ENCODE results near the gene UTP25.
"Not testable (repeated sequence)": the region's sequence is repeated elsewhere in the genome, so short reads cannot be mapped to it uniquely, and the experiment has no call there.

UTP25 gene, protein sequence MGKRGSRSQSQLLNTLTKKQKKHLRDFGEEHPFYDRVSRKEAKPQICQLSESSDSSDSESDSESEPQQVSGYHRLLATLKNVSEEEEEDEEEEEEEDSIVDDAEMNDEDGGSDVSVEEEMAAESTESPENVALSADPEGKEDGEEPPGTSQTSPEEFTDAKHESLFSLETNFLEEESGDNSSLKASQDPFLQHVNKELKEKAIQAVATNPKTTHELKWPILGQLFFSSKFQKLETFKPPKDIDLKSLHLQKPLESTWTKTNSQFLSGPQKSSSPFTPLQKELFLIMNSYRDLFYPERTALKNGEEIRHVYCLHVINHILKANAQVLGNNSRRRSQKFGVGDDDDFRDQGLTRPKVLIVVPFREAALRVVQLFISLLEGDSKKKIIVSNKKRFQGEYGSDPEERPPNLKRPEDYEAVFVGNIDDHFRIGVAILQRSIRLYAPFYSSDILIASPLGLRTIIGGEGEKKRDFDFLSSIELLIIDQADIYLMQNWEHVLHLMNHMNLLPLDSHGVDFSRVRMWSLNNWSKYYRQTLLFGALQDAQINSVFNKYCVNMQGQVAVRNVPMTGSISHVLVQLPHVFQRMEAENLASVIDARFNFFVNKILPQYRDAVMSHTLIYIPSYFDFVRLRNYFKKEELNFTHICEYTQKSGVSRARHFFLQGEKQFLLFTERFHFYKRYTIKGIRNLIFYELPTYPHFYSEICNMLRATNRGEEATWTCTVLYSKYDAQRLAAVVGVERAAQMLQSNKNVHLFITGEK

DNA sequence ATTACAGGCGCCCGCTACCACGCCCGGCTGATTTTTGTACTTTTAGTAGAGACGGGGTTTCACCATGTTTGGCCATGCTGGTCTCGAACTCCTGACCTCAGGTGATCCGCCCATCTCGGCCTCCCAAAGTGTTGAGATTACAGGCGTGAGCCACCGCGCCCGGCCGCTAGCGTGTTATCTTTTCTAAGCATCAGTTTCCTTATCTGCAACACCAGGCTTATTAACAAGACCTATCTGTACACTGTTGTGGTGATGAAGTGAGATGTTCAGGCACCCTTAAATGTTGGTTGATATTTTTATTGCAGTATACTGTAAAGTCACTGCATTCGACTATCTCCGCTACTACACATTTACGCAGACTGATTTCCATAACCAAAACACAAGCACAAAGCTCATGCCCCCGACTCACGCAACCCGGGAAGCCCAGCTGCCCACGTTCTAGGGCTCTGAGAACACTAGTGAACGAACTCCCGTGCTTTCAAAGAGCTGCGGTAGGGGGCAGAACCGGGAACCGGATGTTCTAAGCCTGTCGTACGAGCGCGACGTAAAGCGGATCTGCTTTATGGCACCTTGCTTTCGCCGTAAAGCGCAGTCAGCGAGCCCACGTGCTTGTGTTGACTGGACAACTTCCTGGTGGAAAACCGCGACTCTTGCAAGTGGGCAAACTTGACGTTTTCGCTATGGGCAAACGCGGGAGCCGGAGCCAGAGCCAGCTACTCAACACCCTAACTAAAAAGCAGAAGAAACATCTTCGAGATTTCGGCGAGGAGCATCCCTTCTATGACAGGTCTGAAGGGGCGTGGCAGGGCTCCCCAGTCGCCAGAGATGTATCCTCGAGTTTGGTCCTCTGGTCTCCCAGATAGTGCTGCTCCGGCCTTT, at the start of gene UTP25:
UTP25 (plus strand) TSS at position 589 of the 879 bp plus-strand sequence; CDS start at position 681, 92 bp downstream.
- DNase-seq, result peak; percentile 92

DNA sequence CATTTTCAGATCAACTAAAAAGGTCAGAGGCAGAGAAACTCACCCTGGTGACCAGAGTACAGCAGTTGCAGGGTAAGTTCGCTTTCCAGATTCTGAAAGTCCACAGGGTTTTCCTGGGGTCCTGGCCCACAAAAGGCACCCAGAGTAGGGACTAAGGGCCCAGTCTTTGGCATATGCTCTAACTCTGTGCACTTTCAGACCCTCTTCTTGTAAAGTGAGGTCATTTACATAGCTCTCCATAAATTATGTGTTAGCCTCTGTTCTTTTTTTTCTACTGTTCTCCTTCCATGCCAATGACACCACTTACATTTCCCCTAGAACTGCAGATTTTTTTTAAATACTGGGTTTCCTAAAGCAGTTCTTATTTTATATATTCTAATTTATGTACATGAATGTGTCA, 49.7 kb upstream of the UTP25 start:
- no peak for DNase-seq

DNA sequence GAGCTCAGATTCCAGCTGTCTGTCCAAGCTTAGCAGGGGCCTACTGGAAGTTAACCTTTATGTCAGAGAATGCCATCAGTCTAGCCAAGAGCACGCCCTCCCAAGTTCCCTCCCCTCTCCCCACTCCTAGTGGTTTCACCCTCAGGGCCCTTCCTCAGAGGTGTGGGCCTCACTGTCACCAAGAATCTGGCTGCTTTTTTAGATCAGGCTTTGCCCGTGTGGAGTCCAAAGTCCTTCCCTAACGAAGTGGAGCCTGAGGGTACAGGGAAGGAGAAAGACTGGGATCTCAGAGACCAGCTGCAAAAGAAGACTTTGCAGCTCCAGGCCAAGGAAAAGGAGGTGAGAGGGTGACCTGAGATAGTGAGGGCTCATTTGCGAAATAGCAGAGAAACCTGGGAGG, 47.5 kb upstream of the UTP25 start:
- DNase-seq, result no peak

DNA sequence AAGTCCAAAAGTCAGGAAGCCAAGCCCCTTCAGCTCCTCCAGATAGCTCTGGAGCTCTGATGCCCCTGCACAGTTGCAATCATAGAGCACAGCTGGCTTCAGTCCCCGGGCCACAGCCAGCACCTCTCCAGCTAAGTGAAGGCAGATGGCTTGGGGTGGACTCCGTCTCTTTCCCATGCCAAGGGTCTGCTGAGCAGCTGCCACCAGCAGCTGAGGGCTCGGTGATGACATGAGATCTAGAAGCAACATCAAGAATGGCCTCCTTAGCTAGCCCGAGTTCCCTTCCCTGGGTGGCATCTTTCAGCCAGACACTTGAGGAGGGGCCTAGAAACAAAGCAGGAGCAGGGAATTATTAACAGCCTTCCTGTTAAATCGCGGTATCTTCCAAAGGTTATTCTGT, 44.4 kb upstream of the UTP25 start:
- DNase-seq, result no peak

DNA sequence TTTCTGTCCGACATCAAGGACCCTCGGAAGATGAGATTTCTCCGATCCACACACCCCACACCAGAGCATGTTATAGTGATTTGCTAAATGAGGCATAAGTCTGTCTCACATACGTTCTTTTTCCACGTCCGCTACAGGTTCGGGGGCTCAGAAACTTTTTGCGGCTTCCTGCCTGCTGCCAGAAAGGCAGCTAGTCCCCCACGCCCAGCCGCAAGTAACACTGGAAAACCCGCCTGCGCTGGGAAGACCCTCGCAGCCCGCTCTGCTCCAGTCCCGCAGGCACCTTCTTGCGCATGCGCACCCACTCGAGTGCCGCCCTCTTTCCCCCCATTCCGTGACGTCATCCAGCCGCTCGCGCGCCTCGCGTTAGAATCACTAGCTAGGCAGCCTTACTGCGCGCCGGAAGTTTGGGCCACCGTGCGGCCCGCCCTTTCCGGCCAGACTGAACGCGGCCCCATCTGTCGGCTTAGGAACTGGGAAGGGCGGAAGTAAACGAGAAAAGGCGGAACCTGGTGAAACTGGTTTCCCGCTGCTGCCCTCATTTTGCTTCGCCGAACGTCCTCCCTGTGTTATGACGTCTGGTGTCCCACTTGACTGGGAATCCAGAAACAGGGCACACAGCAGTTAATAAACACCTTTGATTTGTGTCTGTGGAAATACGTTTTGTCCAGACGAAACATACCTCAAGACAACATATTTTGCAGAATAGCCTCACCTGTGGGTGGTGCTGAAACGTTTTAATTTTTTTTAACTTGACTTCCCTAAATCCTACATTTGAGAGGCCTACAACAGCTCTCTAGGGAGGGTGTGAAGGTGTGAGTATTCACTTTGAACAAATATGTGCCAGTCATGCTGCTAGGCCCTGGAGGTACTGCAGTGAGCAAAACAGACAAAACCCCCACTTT, 43.3 kb upstream of the UTP25 start, which contains the start of gene C1orf74:
C1orf74 (minus strand) TSS at position 295 of the 905 bp plus-strand sequence. CDS start 925 bp downstream, outside the sequence.
- peak; percentile 99 for DNase-seq

DNA sequence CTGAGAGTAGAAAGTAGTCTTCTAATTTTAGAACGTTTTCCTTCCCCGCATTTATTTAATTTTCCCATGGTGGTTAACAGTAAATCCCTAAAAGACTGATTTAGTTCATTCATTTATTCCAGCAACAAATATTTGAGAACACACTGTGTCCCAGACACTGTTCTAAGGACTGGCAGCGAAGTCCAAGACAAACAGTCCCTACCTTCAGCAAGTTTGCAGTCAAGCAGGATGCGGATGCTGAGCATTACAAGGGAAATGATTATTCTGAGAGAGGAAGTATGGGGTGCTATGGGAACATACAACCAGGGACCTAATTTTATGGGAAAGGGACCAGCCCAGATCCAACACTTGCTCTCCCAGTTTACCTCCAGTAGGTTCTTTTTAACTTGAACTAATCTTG, 42.2 kb upstream of the UTP25 start:
- no peak for DNase-seq

DNA sequence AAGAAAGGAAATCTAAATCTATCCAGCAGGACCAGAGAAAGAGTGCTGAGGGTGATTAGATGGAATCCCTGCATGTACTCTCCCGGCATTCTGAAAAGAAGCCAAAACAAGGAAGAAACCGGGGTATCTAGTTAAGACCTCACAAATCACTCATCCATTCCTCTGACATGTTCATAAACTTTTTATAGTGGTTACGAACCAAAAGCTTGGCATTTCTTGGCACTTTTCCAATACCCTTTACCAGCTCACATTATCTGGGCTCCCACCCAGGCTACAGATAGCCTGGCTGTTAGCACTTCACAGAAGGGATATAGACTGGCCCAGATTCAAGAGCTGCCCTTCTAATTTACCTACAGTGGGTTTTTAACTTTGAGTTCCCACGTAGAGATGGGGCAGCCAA, 41.6 kb upstream of the UTP25 start:
- DNase-seq, result no peak

DNA sequence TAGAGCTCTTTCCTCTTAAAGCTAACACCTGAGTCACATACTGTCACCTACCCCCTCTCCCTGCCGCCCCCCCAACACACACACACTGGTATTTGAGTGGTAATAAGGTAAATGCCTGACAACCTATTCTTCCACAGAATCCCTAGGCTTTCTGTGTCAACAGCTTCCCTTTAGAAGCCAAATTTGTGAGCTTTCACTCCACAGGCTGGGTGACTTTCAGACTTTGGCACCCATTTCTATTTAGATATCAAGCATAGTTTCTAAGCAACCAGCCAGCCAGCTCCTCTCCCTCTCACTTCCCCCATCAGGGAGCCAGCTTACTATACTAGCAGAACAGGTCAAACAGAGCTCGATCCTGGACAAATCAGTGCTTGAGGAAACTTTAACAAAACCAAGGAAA, 40.2 kb upstream of the UTP25 start:
- no peak for DNase-seq

DNA sequence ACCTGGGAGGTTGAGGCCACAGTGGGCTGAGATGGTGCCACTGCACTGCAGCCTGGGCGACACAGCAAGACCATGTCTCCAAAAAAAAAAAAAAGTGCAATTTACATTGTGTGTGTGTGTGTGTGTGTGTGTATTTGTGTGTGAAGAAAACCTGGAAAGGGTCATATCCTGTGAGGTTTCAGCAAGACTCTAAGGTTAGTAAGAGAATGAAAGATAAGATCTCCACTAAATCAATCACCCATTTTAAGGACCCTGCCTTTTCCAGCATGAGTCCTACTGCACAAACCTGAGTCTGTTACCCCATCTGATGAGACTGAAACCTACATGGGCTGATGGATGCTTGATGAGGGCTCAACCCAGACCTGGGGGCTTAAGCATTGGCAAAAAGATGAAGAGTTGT, 38.5 kb upstream of the UTP25 start:
- DNase-seq, result no peak

DNA sequence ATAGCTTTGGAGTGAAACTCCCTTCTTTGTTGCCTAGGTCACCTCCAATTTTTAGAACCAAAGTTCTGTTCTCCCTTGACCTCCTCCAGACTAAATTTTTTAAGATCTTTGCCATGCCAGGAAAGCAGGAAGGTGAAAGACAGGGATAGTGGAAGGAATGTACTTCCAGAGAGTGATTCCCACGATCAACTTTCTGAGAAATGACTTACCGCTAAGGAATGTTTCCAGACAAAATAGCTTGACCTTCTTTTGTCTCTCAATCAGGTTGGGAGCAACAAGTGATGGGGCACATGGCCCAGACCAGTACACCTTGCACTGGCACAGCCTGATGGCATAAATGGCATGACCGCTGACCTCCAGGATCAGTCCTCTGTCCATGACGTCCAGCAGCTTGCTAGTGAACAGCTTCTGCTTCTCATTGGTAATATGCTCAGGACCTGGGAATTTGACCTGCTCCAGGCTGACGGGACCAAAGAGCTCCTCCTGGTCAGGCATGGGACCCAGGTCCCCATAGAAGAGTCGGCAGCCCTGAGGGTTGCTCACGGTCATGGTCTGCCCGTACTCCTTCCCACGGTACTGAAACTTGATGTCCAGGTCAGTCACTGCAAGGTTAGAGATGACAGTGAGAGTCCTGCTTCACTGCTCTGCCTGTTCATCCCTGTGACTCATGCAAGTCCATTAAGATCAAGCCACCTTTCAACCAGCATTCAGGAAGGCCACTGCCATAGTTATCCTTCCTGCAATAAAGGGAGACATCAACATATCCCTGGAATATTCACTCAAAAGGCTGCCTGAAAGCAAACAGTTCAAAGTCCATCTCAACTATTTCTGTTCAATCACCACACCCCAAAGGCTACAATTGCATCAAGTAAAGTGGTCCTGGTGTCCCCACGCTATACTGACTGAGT, 37.2 kb upstream of the UTP25 start:
- no peak for DNase-seq

DNA sequence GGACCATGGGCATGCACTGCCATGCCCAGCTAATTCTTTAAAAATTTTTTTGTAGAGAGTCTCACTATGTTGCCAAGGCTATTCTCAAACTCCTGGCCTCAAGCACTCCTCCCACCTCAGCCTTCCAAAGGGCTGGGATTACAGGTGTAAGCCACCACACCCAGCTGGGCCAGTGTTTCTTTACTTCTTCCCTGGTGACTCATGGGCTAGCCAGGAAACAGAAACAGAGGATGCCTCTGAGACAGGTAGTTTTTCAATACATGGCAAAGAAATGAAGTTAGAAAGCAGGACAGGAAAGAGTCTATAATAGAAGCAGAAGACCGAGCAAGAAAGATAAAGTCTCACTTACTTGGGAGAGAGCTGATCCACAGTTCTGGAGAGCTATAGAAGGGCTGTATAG, 35.9 kb upstream of the UTP25 start:
- DNase-seq, result no peak

DNA sequence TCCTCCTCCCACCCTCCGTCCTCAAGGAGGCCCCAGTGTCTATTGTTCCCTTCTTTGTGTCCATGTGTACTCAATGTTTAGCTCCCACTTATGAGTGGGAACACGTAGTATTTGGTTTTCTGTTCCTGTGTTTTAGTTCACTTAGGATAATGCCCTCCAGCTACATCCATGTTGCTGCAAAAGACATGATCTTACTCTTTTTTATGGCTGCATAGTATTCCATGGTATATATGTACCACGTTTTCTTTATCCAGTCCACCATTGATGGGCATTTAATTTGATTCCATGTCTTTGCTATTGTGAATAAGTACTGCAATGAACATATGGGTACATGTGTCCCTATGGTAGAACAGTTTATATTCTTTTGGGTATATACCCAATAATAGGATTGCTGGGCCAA, 34.1 kb upstream of the UTP25 start:
- DNase-seq, result not testable (repeated sequence)

DNA sequence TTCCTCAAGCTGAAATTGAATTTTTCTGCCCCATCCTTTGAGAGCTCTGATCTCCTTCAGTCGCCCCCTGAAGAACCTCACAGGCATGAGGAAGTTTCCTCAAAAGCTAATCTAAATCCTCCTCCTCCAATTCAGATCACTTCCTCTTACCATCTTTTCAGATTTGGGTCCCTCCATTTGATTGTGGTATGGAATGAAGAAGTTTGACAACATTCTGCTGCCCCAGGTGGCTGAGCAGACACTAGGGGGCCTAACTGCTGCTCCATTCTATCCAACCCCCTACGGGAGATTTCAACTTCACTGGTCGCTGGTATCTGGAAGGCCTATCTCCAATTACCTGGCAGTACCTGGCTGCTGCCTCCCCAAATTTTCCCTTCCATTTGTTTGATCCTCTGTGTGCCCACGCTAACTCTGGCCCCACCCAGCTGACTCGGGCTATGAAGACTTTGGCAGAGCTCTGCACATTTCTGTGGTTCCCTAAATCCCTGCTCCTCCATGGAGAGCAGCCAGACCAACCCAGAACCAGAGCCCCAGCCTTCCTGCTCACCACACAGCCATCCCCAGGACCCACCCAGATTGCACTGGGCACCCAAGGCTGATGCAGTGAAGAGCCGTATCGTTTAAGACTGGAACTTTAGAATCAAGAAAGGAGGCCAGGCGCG, 29.7 kb upstream of the UTP25 start:
- DNase-seq, result no peak

DNA sequence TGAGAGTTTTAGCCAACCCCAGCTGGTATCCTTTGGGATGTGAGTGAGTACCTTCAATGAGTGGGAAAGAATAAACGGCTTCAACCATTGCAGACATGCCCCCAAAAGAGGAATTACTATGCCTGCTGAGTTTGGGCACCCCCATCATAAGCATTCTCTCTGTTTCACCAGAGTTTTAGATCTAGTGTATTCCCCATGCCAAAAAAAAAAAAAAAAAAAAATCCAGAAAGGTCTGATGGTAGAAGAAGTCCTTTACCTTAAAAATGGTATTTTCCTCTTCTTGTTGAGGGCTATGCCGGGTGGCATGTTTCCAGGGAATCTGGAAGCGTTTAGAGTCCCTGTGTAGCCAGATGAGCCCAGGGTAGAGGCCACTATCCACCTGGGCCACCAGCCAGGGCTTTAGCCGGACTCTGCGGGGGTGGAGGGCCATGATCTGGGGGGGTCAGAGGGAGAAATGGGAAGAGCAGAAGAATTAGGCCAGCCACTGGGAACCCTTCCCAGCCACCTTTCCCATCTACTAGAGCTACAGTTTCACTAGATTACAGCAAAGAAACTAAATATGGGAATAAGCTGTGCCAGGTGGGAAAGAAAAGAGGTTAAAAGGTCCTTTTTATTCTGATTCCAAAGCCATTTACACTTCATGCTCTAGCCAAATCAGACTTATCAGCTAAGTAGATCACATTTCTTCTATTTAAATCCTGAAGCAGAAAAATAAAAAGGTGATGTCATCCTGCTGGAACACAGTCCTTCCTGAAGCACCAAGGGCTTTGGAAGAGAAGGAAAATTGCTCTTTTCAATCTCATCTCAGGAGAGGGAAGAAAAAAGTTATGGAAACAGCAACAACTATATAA, 26.6 kb upstream of the UTP25 start:
- no peak for DNase-seq

DNA sequence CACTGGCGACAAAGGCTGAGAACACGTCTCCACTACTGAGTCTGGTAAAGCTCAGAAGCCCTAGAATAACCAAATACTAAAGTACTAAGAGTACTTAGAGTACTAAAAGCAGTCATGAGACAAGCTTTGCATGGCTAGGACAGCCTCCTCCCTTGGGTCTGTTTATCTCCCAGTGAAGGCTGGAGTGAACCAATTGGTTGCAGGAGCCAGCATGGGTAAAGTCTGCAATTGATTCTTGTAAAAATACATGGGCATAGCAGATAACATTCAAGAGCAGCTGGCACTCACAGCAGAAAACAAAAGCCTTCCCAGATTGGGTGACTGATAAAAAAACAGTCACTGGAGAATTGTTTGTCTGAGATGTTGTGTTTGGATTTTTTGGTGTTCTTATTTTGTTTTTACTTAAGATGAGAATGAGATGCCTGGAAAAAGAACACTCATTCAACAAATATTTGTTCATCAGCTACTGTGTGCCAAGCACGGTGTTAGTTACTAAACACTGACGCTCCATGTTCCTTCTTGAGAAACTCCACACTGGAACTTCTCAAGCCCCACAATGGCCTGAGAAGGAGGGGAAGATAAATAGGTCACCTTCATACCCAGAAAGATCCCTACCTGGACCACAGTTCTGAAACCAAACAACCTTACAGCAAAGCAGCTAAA, 25.5 kb upstream of the UTP25 start:
- DNase-seq, result no peak

DNA sequence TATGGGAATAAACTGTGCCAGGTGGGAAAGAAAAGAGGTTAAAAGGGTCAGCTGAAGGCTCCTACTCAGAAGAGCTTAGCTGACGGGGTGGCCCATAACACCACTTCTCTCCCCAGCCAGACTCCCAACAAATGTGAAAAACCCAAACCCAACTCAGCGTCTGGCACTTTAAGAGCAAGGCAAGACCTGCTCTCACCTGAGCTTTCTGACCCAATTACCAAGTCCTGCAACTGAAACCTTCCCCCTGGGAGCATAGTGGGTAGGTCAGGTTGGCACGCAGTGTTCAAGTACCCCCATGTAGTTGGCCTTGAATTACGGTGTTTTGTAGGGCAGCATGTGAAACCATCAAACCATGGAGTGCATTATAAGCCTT, 25.0 kb upstream of the UTP25 start:
- DNase-seq, result no peak

DNA sequence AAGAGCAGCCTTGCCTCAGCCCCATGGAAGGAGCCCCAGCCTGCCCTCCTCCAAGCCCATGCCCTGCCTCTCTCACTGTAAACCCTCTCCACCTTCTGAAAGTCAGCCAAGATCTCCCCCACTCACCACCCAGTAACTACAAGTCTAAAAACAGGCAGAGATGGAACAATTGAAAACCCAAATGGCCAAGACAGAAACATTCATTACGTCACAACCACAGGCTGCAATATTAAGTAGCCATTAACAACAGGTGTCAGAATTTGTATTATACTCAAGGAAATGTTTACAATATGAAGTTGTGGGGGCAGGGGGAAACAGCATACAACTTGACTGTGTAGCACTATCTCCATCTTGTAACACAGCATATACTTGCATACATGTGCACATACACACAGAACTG, 24.2 kb upstream of the UTP25 start:
- no peak for DNase-seq

DNA sequence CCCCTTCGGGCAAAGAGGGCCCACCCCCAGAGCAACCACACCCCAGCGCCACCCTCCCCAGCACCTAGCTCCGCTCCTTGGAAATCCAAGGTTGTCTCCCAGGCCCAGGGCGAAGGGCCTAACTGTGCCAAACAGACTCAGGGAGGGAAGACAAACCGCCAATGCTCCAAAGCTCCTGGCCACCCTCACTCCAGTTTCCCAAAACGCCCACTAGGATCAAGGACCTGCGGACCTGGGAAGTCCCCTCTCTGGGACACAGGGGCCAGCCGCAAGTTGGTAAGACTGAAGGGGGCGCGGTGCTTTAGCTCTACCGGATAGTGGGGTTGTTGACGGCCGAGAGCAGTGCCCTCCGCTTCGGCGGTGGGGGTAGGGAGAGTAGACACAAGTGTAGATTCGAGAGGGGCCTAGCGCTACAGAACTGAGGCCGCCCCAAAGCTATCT, 22.4 kb upstream of the UTP25 start:
- DNase-seq, result no peak

Data from activated CD4-positive, CD25-positive, alpha-beta regulatory T cell treated with anti-CD3 and anti-CD28 coated beads, Interleukin-2, amount 50 U/mL, for 72 hours (primary cell).